Ammon's horn (tissue), 1 donor: Measurements from ENCODE around the gene PIP5K1B.
A peak's percentile ranks its signal among the peaks of the same experiment; 100 is the strongest.

Experiments used
- DNase-seq: peaks from one replicate; pipeline ENCODE4 v3.0.0-alpha.2; 2016; ENCODE audit warnings: low spot score

PIP5K1B gene

DNA sequence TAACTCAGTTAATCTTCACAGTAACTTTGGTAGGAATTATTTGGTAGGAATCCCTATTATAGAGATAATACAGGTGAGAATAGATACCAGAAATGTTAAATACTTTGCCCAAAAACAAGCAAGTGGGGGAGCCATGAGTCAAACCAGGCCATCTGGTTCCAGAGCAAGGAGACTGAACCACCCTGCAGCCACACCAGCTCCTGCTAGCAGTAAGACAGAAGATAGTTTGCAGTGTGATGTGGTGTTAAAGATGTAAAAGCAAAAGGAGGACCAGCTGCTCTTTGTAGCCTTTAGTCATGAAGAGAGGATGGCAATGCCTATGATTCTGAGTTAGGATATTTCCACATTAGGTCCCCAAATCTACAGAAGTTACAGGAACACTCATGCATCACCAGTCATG lies 207.5 kb downstream of the PIP5K1B start:
- no peak for DNase-seq

DNA sequence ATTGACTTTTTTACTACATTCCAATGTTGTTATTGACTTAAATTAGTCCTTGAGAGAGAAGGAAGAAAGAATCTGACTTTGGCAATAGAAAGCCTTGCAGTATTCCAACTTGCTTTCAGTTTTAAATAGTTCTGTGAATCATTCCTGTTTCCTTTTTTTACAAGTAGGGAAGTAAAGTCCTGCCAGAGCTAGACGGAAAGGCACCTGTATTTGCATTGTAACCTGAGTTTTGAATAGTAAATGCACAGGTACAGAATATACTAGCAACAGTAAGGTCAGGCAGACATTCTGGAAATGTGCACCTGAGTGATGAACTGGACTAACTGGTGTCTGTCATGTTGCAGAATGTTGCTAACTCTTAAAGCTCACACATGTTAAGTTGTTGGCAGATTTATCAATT lies 208.0 kb downstream of the PIP5K1B start:
- DNase-seq, result no peak

DNA sequence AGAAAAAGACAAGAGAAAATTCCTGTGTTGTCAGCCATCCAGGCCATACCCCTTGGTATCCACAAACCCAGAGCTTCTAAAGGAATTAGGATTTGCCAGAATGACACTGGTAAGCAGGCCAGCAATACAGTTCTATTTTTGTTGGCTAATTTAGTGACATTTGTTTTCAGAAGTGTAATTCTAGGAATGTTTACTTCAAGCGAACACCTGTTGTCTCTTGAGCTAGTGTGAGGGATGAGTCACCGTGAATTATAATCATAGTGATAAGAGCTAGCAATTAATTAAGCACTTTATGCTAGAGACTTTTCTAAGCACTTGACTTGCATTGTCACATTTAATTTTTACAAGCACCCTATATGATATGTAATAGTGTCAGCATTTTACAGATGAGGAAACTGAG lies 209.7 kb downstream of the PIP5K1B start:
- peak; percentile 17 for DNase-seq

DNA sequence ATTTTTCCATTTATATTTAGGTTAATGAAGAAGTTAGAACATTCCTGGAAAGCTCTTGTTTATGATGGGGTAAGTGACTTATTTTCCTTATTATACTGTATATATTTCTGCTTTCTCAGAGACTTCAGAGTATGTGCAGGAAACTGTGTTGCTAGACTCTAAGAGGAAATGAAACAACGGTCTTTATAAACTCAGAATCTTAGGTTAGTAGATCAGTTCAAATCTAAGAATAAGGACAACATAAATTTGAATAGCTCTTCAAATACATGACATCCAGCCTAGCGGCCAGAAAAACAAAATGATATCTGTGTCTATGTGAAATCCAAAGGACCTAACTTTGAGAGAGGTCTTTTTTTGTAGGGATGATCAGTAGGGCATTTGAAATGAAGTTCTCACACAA lies 214.6 kb downstream of the PIP5K1B start:
- no peak for DNase-seq

DNA sequence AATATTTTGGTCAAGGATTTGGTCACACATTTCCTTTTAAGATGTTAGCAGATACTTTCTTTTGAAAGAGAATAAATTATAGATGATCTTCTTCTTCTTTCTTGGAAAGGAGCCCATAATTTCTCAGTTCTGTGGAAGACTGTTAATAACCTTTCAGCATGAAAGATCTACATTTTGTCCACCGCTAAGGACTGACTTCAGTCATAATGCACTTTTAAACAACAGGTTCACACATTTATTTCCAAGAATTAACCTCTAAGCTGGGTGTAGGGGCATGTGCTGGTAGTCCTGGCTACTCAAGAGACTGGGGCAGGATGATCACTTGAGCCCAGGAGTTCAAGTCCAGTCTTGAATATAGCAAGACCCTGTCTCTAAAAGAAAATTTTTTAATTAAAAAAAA lies 215.9 kb downstream of the PIP5K1B start:
- DNase-seq, result no peak

DNA sequence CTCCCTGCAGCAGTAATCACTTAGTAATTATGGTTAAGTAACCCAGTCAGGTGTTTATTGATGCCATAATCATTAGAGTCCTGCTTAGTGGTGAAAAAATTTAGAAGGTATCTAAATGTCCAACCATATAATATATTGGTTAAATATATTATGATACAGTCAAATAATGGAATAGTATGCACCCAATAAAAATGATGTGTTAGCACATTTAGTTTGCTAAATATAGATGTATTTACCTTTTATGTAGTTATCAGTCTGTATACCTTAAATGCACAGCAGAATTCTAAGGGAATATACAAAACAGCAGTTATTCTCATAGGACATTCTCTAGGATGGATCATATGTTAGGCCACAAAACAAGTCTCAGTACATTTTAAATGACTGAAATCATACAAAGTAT lies 218.4 kb downstream of the PIP5K1B start:
- DNase-seq, result no peak

DNA sequence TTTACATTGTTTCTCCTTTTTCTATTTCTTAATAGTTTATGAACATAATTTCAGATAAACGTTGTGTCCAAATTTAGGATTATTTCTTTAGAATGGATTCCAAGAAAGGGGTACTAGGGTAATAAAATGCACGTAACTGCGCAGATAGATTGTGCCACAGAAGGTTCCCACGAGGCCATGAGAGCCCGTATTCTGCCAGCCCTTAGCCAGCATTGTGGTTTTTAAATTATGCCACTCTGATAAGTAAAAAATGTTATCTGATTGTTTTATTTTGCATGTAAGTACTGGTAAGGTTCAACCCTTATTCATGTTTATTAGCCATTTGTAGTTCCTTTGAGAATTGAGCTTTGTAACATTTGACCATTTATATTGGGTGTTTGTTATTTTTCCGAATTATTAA lies 220.1 kb downstream of the PIP5K1B start:
- no peak for DNase-seq

DNA sequence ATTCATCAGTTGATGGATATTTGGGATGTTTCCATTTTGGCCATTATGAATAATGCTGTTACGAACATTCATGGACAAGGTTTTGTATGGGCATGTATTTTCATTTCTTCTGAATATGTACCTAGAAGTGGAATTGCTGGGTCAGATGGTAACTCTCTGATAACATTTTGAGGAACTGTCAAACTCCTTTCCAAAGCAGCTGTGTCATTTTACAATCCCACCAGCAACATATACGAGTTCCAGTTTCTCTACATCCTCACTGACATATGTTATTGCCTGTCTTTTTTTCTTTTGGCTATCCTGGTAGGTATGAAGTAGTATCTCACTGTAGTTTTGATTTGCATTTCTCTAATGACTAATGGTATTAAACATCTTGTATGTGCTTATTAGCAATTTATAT lies 222.1 kb downstream of the PIP5K1B start:
- DNase-seq, result no peak

DNA sequence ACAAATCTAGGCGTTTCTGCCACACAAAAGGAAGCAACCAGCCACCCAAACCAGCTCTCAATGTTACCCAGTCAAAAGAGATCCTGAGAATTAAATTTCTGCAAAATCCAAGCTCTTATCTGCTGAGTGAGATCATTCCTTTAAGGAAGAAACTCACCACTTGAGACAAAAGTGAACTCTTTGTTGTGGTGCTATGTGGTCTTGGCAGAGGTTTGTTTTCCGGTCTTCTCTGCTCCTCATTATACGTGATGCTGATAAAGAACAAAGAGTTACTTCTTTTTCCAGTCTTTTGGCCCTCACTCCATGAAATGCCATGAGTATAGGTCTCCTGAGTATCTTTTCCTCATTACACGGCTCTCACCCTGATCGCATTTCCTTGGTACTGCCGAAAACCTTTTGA lies 226.8 kb downstream of the PIP5K1B start:
- no peak for DNase-seq

DNA sequence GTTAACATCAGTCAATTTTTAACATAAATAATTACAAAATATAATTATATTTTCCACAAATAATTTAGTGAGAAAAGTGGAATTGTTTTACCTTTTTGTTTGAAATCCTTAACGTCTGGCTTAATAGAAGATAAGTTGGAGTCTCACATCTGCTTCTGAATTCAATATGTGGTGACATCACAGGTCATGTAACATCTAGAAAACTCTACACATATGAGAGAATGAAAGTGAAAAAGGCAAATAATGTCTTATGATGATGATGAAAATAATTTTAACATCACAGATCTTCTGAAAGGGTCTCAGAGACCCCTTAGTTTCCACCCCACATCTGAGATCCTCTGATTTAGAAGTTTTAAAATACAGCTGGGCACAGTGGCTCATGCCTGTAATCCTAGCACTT lies 227.4 kb downstream of the PIP5K1B start:
- DNase-seq, result no peak

DNA sequence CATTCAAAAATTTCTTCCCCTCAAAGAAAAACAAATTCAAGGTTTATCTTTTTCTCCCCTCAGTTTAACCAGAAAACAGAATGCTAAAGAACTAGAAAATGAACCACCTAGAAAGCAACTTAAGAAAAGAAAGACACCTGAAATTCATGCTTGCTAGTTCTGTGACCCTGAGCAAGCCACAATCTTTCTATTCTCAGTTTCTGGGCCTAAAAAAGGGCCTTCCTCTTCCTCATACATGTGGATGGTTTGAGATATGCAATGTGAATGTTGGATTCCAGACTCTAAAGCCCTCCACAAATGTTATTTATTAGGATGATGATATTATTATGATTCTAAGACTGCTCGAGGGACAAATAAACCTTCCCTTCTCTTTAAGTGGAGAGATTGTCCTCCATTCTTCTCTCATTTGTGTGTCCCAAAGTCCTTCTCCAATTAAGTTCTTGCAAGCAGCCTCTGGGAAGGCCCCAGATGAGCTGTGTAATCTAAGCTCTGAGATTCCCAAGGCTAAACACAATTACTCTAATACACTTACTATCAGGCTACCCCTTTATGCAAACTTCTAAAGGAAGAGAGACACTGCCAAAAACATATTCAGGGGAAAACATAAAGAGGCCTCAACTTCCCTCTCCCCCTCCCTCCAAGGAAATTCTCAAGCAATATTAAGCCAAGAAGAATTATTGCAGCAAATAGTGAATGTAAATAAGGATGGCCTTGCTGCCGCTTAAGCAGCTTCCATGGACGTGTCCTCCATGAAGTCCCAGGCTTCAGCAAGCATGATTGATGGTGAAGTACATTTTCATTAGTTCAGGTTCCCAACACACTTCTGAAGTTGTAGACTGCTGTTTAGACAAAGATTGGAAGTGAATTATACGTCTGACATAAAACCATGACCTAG lies 228.6 kb downstream of the PIP5K1B start:
- no peak for DNase-seq

DNA sequence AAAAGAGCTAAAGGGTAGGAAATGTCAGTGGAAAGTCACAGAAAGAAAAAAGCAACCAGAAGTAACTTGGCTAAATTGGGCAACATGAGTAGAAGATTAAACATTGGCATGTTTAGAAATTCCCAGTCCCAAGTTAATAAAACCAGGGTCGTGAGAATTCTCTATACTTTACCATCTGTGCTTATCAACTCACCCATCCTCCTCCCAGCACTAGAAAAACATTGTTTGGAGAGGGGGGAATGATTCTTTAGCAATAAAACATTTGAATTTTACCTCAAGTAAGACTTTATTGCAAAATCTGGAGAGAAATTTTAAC lies 229.2 kb downstream of the PIP5K1B start:
- DNase-seq, result no peak

DNA sequence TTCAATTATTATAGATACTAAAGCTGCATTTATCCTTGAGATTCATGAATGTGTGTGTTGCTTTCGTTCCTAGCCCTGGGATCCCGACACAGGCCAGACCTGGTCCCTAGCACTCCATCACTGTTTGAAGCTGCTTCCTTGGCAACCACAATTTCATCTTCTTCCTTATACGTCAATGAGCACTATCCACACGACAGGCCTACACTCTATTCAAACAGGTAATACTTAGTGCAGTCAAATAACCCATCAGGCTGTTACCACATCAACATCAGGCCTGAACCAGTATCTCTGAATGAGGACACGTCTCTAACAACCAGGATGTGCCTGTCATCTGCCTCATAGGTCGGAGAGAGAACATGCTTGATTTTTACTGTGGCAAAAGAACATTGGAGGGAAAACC lies 235.5 kb downstream of the PIP5K1B start:
- no peak for DNase-seq

DNA sequence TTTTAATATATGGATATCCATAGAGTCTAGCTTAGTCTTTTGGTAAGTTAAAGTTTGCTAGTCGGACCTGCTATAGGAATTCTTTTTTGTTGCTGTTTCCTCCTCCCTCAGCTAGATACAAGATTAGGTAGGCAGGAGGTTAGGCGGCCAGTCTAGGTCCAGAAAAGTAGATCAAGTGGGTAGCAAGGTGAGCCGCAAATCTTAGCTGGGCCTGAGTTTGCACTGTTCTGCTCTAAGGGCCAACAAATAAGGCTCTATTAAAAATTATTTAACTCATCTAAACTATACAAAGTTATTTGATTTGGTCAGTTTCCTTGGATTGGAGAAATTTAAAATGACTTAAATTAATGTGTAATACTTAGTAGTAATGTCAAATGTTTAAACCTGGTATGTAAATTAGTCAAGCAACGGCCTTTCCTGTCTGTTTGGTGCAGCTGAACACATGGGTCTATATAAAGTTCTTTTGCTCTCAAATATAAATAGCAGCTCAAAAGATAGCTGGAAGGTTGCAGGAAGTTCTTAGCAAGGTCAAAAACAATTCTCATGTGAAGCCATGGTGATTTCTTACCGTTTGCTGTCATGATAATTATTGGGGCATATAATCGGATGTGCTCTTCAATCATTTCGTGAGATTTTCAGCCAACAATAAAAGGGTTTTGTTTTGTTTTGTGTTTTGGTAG lies 236.9 kb downstream of the PIP5K1B start:
- DNase-seq, result no peak

DNA sequence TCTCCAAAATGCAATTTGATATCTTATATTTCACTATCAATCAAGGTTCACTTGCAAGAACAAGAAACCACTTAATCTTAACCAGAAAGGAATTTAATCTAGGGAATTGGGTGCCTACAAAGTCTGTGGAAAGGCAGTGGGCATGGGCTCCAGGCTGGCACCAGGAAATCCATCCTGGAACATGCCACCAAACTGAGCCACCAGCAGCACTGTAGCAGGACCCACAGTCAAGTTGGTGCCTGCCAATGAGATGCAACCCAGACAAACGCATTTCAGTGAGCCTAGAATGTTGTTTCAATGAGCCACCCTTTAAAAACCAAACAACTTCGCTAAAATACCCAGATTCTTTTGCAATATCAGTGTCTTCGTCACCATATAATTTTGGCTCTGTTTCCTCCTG lies 237.8 kb downstream of the PIP5K1B start:
- no peak for DNase-seq

DNA sequence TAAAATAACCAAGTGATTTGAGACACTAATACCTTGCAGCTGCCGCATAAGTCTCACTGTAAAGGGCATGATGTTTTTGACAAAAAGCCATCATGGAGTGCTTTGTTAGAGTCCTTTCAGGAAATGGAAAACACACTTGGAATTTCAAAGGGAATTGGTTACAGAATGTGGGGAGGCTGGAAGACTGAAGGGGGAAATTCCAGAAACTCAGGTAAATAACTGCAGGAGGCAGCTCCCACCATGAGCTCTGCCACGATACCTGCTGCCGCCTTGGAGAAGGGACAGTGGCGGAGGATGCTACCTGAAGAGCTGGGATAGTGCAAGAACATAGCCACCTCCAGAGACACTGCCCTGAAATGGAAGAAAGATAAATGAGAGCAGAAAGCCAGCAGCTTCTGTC lies 242.0 kb downstream of the PIP5K1B start:
- DNase-seq, result no peak

DNA sequence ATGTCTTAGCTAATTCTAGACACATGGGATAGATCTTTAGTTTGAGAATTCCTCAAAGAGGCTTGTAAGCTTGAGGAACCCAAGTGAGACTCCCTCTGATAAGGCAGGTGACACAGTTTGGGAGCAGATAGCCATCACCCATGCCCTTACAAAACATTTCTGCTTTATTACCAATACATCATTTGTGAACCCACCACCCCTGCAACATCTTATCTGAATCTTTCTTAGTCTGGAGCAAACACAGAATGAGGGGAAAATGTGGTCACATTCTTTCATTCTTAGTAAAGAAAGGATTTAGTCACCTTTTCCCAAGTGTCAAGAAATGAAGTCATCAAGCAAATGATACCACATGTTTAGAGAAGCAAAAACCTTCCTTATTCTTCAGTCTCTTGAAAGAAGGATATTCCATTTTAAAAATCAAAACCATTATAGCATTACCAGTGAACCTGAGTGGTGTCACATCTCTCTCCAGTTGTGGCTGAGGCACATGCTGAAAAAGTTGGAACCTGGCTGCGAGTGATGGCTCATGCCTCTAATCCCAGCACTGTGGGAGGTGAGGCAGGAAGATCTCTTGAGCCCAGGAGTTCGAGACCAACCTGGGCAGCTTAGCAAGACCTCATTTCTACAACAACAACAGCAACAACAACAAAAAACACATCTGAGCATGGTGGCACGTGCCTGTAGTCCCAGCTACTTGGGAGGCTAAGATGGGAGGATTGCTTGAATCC lies 243.0 kb downstream of the PIP5K1B start:
- DNase-seq, result no peak

DNA sequence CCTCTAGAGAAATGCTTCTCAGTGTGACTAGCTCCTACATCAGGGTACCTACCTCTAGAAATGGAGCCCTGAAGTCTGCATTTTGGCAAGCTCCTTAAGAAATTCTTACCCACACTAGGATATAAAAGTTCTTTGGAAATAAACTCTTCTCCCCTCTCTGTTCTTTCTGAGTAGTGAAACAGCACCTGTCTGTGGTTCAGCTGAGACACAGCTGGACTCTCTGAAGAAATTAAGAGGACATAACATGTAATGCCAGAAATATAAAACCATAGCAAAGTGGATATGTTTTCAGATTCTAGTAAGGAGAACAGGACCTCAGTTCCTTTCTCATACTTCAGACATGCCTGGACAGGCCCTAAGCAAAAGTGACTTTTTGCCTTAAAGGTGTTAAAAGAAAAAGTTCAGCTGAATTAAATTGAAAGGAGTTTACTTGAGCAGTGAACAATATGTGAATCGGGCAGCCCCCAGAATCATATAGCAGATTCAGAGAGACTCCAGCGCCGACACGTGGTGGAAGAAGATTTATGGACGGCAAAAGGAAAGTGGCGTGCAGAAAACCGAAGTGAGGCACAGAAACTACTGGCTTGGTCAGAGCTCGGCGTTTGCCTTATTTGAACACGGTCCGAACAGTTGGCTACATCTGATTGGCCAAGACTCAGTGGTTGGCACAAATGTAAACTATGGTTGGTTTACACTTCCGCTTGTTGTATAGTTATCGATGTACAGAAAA lies 244.4 kb downstream of the PIP5K1B start:
- DNase-seq, result peak; percentile 27

DNA sequence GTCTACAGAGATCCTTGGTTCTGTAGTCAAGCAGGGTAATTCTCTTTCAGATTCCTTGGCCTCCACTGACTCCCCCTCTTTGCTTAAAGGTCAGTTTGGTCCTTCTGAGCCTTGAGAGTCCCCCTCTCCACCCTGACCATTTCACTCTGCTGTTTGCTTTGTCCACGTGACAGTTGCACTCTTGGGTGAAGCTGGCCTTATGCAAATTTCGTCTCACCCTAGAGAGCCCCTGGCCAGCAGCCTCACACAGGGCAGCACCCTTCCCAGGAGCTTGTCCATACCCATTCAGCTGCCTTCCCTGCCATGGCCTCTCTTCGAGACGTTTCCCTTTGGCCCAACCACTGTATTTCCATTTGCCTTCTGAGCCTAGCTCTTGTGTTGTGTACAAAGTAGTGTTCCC lies 245.1 kb downstream of the PIP5K1B start:
- DNase-seq, result no peak

DNA sequence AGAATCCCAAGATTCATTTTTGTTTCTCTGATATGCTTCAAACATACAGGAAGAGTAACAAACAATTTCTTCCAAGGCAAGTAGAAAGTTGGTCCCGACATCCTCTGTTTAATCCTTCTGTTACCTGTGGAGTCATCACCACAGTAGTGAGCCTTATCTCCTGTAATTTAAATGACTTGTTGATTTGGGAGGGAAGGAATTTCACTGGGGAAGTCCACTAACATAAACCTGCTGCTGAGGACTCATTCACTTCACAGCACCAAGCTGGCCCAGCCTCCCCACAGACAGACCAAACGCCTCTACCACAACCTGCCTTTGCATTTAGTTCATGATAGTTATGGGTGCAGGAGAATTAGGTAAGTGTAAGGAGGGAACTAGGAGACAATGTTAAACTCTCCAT lies 245.6 kb downstream of the PIP5K1B start:
- DNase-seq, result no peak

DNA sequence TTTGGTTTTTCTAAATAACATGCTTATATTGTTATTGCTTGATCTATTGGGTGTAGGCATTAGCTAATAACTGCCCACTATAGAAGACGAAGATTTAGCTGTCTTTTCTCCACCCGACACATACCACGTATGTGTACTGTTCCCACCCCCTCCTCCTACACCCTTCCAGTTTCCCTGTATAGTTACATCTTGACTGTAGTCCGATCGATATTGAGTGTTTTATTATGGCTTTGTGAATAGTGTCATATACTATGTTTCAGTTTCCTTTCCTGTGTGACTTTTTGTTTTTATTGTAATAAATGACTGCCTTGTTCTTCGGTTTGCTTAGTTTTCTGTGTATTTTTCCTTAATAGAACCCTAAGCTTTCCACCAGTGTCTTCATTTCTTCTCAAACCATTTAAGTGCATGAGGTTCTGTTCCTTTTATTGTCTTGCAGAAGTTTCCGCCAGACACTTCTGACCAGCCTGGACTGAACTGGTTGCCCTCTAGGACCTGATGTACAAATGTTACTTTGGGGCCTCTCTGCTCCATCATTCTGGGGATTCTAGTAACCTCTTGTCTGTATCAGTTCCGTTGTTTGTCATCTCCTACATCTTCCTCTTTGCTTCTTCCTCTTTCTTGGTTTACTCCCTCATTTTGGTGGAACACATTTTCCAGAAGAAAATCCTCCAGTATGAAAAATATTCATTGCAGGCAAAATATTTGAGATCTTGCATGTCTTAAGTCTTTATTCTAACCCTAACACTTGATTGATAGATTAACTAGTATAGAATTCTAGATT lies 247.0 kb downstream of the PIP5K1B start:
- peak; percentile 71 for DNase-seq

DNA sequence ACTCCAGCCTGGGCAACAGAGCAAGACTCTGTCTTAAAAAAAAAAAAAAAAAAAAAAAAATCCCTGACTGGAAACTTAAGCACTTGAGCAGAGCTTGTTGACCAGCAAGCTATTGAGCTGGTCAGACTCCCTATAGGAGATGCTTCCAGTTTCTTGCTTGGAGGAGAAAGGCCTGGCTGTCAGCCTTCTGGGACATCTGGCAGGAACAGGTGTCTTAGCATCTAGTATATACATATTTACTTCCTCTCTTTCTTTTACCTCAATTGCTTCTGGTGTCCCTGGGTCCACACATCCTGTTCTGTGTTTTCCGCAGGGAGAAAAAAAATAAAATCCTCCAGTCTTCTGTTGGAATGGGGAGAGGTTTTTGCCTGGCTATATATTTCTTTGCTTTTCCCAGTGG lies 248.7 kb downstream of the PIP5K1B start:
- no peak for DNase-seq
